ENCODE results near the gene A2M. TPM values are rescaled to one million over a fixed set of nuclear protein-coding genes. Genes with fewer than 3 reads are reported as not detected.

The A2M gene
- total and polyA plus RNA-seq, 2 of the 8 experiments (the other 6 are each of a cell fraction or from before 2014, with no cell fraction given), result 0.15 TPM; not detected in 1

- FAIRE-seq, result peak; percentile 71
- Histone ChIP-seq H3K4ac (replicated peaks; ENCODE audit: insufficient read length, low read depth, low read length) (no peak overlapping the region), H3K4me3 (ENCODE audit: extremely low read depth in 1 of 4, insufficient read depth in 2 of 4, low read depth in 3 of 4, low read length in 4 of 4) (no peak overlapping the region), H3K27me3 (replicated peaks in 1 of 4; ENCODE audit: control insufficient read depth in 3 of 4, extremely low read depth in 1 of 4, insufficient read depth in 3 of 4, low read length in 3 of 4) (no peaks in the 10 kb centered on the region), H2AK5ac (ENCODE audit: low read depth, low read length) (no peak overlapping the region), H4K5ac (ENCODE audit: insufficient read length, low read depth, low read length) (no peak overlapping the region), H4K8ac (ENCODE audit: extremely low read depth, insufficient read depth, low read length) (no peak overlapping the region), H2AFZ (ENCODE audit: low read length) (no peak overlapping the region), H3K4me2 (ENCODE audit: insufficient read depth in 1 of 2, low read depth in 2 of 2, low read length in 2 of 2) (no peak overlapping the region), H3K36me3 (ENCODE audit: control insufficient read depth in 2 of 4, insufficient read depth in 4 of 4, low read length in 3 of 4) (no peaks in the 10 kb centered on the region), H2BK12ac (ENCODE audit: low read depth, low read length) (no peak overlapping the region), H2BK5ac (ENCODE audit: low read depth, low read length) (no peak overlapping the region), H3K14ac (ENCODE audit: insufficient read length) (no peak overlapping the region), H4K20me1 (replicated peaks in 1 of 2; ENCODE audit: control insufficient read depth in 1 of 2, insufficient read depth in 2 of 2, low read length in 2 of 2) (no peaks in the 10 kb centered on the region), H2BK15ac (ENCODE audit: low read length) (no peak overlapping the region), H3K23ac (ENCODE audit: insufficient read length) (no peak overlapping the region), H3K27ac (ENCODE audit: low read depth, low read length) (no peak overlapping the region), H3K18ac (ENCODE audit: extremely low read depth, low read length) (no peak overlapping the region), H3K4me1 (replicated peaks in 1 of 4; ENCODE audit: control insufficient read depth in 3 of 4, insufficient read depth in 4 of 4, low read length in 3 of 4) (no peaks in the 10 kb centered on the region), H3K56ac (replicated peaks; ENCODE audit: insufficient read length, low read depth, low read length) (no peak overlapping the region), H3K79me2 (ENCODE audit: control insufficient read depth in 1 of 2, insufficient read depth in 2 of 2, low read length in 2 of 2) (no peaks in the 10 kb centered on the region), H3K9me3 (ENCODE audit: insufficient read depth in 2 of 2, low read depth in 1 of 2, low read length in 1 of 2) (no peaks in the 10 kb centered on the region), H3K23me2 (ENCODE audit: low read depth, low read length) (no peaks in the 10 kb centered on the region), H4K91ac (replicated peaks; ENCODE audit: insufficient read length, low read length) (no peak overlapping the region), H3K9ac (replicated peaks in 1 of 4; ENCODE audit: extremely low read depth in 1 of 4, low read depth in 3 of 4, low read length in 3 of 4) (no peak overlapping the region), H2BK120ac (replicated peaks; ENCODE audit: low read depth, low read length) (no peak overlapping the region), H3K79me1 (ENCODE audit: low read depth, low read length) (no peaks in the 10 kb centered on the region), H2BK20ac (ENCODE audit: low read length) (no peak overlapping the region)
- WGBS, 2 experiments (ENCODE audit: extremely low coverage in 1 of 2, insufficient coverage in 1 of 2, insufficient read length in 1 of 2, insufficient replicate concordance in 2 of 2, low coverage in 1 of 2, low lambda C conversion rate in 2 of 2, missing lambda C conversion rate in 1 of 2), result 22% methylated on average over 3 of the region's 3 CpGs; no CpG with 5 or more reads in 1 of the 2 experiments
- DNase-seq (ENCODE audit: low read depth in 1 of 2, low spot score in 2 of 2), result no peak
- POLR2A ChIA-PET (ENCODE audit: partially characterized antibody), result interaction anchor here (0.8 to 1.6 kb wide), 5 partner anchors 90 to 112 kb away, joined by 3 to 8 read pairs (median 4); partner anchors contain the start of gene M6PR
- CTCF ChIA-PET (ENCODE audit: partially characterized antibody), result interaction anchor here (0.7 to 9.7 kb wide), 17 partner anchors 10 to 257 kb away, joined by 3 to 119 read pairs (median 5); partner anchors contain the start of gene M6PR
- no peak for TF ChIP-seq HDAC2 (IDR thresholded peaks at IDR 0.05; ENCODE audit: borderline replicate concordance in 1 of 2, low read depth in 2 of 2, low read length in 2 of 2)
- no peak for TF ChIP-seq BACH1 (IDR thresholded peaks at IDR 0.05; ENCODE audit: low read length)
- no peak for TF ChIP-seq CHD2 (IDR thresholded peaks at IDR 0.05; ENCODE audit: low read length)
- TF ChIP-seq USF2 (IDR thresholded peaks at IDR 0.05; ENCODE audit: low read length), result no peak
- no peak for TF ChIP-seq EZH2 (IDR thresholded peaks at IDR 0.05; ENCODE audit: low read depth, low read length, severe bottlenecking)
- TF ChIP-seq JUND (IDR thresholded peaks at IDR 0.05; ENCODE audit: low read length), result no peak
- TF ChIP-seq CHD1 (IDR thresholded peaks at IDR 0.05; ENCODE audit: low read depth, low read length), result no peak
- no peak for TF ChIP-seq SP1 (IDR thresholded peaks at IDR 0.05; ENCODE audit: low read depth, low read length)
- no peak for TF ChIP-seq JUN (IDR thresholded peaks at IDR 0.05; ENCODE audit: low read depth, low read length)
- no peak for TF ChIP-seq KDM1A (IDR thresholded peaks at IDR 0.05; ENCODE audit: borderline replicate concordance, low read length)
- TF ChIP-seq CEBPB (IDR thresholded peaks at IDR 0.05; ENCODE audit: low read depth, low read length), result peak; percentile 63
- no peak for TF ChIP-seq MAX (IDR thresholded peaks at IDR 0.05)
- TF ChIP-seq NANOG (IDR thresholded peaks at IDR 0.05; ENCODE audit: insufficient read depth, low read depth, low read length, poor library complexity, severe bottlenecking), result no peak
Measured at GRCh38 chr12:9039397-9039977, 76.2 kb downstream of the A2M start.

Measured in H1 (cell line).